NB4 (cell line): ENCODE results near the gene TWIST2.

Experiments used
- MAX ChIP-seq: IDR thresholded peaks from 2 replicates; pipeline ENCODE4 v1.6.1; 2011; ENCODE audit warnings: low read depth, low read length
- POLR2A ChIP-seq: IDR thresholded peaks from 2 replicates; pipeline ENCODE4 v1.6.1; 2011; ENCODE audit warnings: mild to moderate bottlenecking; ENCODE audit not compliant: insufficient read length; ENCODE audit errors: extremely low read depth

GRCh38 chr2:238865744-238866355, 18.0 kb downstream of the TWIST2 start:
- TF ChIP-seq MAX: no peak
- no peak for TF ChIP-seq POLR2A
